HepG2 (cell line): ENCODE measurements around the gene CDK2AP2.

Experiments
- CBX5 ChIP-seq: sonication (generic); formaldehyde crosslinking; IDR thresholded peaks from 2 replicates; pipeline ENCODE4 v1.4.0; 2020; ENCODE audit warnings: missing genetic modification reagents, borderline replicate concordance
- CTCF ChIP-seq: sonication (generic); formaldehyde crosslinking; IDR thresholded peaks from 2 replicates; pipeline ENCODE4 v1.5.0; 2020; ENCODE audit warnings: mild to moderate bottlenecking, missing genetic modification reagents, moderate library complexity
- GRHL1 ChIP-seq: sonication (generic); formaldehyde crosslinking; conservative IDR thresholded peaks from 2 replicates; pipeline ENCODE4 v1.8.0; 2022; ENCODE audit warnings: missing genetic modification reagents
- MAFK ChIP-seq, 2 experiments: IDR thresholded peaks in 1 of 2; conservative IDR thresholded peaks in 1 of 2; 2 replicates each; pipeline ENCODE4 v1.6.1; 2011; ENCODE audit warnings: improper control_type of control experiment in 2 of 2, low read length in 2 of 2
- NFYB ChIP-seq: sonication (generic); formaldehyde crosslinking; IDR thresholded peaks from 2 replicates; pipeline ENCODE4 v1.4.0; 2020; ENCODE audit warnings: missing genetic modification reagents
- PBX3 ChIP-seq: sonication (generic); formaldehyde crosslinking; IDR thresholded peaks from 2 replicates; pipeline ENCODE4 v1.8.1; 2023; ENCODE audit warnings: missing genetic modification reagents, inconsistent platforms, borderline replicate concordance
- POLR2AphosphoS5 ChIP-seq: IDR thresholded peaks from 2 replicates; pipeline ENCODE4 v1.6.1; 2012; ENCODE audit warnings: low read depth, low read length
- TCF7L2 ChIP-seq: IDR thresholded peaks from 2 replicates; pipeline ENCODE4 v1.6.1; 2011; ENCODE audit warnings: mild to moderate bottlenecking, low read depth, low read length, moderate library complexity
- TF ChIP-seq, protein P1 (sequence below), 2 experiments: IDR thresholded peaks; 2 replicates each; pipeline ENCODE4 v1.6.1; 2011 to 2012; ENCODE audit warnings: low read length in 2 of 2, borderline replicate concordance in 1 of 2, low read depth in 1 of 2, mild to moderate bottlenecking in 1 of 2, moderate library complexity in 1 of 2
- TF ChIP-seq, protein P2 (sequence below): sonication (generic); formaldehyde crosslinking; IDR thresholded peaks from 2 replicates; pipeline ENCODE4 v1.4.0; 2020; ENCODE audit warnings: mild to moderate bottlenecking, low read depth, missing genetic modification reagents

DNA sequence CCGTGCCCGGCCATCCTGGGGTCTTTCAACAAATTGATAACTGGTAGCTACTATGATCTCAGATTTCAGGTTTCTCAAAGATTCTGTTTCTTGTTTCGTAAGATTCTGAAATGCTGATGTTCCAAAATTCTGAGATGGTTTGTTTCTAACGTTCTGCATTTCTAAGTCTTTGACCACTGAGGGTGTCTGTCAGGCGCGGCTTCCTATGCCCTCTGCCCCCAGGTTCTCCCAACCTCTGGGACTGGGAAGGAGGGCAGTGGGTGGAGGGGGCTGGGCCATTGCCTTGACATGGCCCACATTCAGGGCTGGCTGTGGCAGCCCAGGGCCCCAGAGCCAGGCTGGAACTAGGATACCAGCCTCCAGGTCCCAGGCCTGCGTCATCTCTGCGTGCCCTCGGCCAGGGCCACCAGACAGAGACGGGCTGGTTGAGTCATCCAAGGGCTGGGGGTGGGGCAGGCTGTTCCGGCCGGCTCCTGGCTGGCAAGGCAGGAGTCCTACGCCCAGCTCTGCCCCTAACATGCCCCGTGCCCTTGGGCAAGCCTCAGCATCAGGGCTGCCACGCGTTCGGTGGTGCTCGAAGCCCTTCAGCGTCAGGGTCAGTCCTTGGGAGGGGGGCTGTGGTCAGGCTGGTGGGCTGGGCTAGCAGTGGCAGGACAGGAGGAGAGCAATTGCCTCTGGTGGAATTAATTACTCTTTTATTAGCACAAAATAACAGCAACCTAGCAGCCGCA lies 44.1 kb downstream of the CDK2AP2 start:
- TF ChIP-seq POLR2AphosphoS5 (no peak), CTCF (no peak; the same call in 1 of the 2 replicates), CBX5 (0 out of 2 replicates have a peak, but pooled peaks have one; percentile 18), NFYB (CRISPR knock-in tag) (no peak), TCF7L2 (no peak), PBX3 (CRISPR knock-in tag) (no peak), MAFK (conservative IDR thresholded peaks at IDR 0.05 in 1 of 2, IDR thresholded peaks at IDR 0.05 in 1 of 2; ENCODE audit: low read length in 2 of 2) (no peak), GRHL1 (no peak)
- TF ChIP-seq, protein P1, sequence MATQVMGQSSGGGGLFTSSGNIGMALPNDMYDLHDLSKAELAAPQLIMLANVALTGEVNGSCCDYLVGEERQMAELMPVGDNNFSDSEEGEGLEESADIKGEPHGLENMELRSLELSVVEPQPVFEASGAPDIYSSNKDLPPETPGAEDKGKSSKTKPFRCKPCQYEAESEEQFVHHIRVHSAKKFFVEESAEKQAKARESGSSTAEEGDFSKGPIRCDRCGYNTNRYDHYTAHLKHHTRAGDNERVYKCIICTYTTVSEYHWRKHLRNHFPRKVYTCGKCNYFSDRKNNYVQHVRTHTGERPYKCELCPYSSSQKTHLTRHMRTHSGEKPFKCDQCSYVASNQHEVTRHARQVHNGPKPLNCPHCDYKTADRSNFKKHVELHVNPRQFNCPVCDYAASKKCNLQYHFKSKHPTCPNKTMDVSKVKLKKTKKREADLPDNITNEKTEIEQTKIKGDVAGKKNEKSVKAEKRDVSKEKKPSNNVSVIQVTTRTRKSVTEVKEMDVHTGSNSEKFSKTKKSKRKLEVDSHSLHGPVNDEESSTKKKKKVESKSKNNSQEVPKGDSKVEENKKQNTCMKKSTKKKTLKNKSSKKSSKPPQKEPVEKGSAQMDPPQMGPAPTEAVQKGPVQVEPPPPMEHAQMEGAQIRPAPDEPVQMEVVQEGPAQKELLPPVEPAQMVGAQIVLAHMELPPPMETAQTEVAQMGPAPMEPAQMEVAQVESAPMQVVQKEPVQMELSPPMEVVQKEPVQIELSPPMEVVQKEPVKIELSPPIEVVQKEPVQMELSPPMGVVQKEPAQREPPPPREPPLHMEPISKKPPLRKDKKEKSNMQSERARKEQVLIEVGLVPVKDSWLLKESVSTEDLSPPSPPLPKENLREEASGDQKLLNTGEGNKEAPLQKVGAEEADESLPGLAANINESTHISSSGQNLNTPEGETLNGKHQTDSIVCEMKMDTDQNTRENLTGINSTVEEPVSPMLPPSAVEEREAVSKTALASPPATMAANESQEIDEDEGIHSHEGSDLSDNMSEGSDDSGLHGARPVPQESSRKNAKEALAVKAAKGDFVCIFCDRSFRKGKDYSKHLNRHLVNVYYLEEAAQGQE (IDR thresholded peaks at IDR 0.05; ENCODE audit: borderline replicate concordance in 1 of 2, low read depth in 1 of 2, low read length in 2 of 2): no peak
- TF ChIP-seq, protein P2, sequence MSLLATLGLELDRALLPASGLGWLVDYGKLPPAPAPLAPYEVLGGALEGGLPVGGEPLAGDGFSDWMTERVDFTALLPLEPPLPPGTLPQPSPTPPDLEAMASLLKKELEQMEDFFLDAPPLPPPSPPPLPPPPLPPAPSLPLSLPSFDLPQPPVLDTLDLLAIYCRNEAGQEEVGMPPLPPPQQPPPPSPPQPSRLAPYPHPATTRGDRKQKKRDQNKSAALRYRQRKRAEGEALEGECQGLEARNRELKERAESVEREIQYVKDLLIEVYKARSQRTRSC (CRISPR knock-in tag): no peak
